Naive thymus-derived CD4-positive, alpha-beta T cell (primary cell): ENCODE results near the gene FGFR3. TPM values are rescaled to one million over a fixed set of nuclear protein-coding genes. Genes with fewer than 3 reads are reported as not detected.

Experiments
- ATAC-seq: fragments of 150-1000 bp; cut with Tn5 transposase; 2 replicates; pipeline ENCODE4 v1.10.0; 2021; ENCODE audit warnings: mild to moderate bottlenecking, moderate library complexity
- CTCF ChIA-PET: fragments of 350-600 bp; sonication (Branson Sonifier 250); formaldehyde crosslinking; loops from one replicate; lab custom pipeline; 2021; ENCODE audit warnings: antibody characterized with exemption; lab: Charles Lee
- POLR2A ChIA-PET: fragments of 350-600 bp; sonication (Branson Sonifier 250); formaldehyde crosslinking; loops from one replicate; lab custom pipeline; 2021; ENCODE audit warnings: antibody characterized with exemption, inconsistent platforms; lab: Charles Lee
- DNase-seq, 9 donors: peaks; one replicate each; pipeline versions ENCODE4 v3.0.0 to v3.0.0-alpha.2; 2020 to 2022; ENCODE audit warnings: mixed read lengths in 1 of 9
- H3K27ac ChIP-seq: one replicate; pipeline ENCODE4 v1.7.0; 2013; ENCODE audit warnings: mild to moderate bottlenecking, low read depth, low read length, moderate library complexity
- H3K27me3 ChIP-seq, 2 donors: one replicate each; pipeline ENCODE4 v1.7.0; 2013; ENCODE audit warnings: low read length in 2 of 2, mild to moderate bottlenecking in 2 of 2, moderate library complexity in 2 of 2; ENCODE audit not compliant: control insufficient read depth in 2 of 2, insufficient read depth in 2 of 2
- H3K36me3 ChIP-seq, 3 experiments: 1 replicate in 2 of 3; 2 replicates in 1 of 3; pipeline ENCODE4 v1.7.0; 2013; ENCODE audit warnings: low read length in 3 of 3, mild to moderate bottlenecking in 3 of 3, moderate library complexity in 1 of 3; ENCODE audit not compliant: insufficient read depth in 3 of 3, control insufficient read depth in 2 of 3
- H3K4me1 ChIP-seq, 2 donors: one replicate each; pipeline ENCODE4 v1.7.0; 2013; ENCODE audit warnings: low read length in 2 of 2, mild to moderate bottlenecking in 2 of 2, moderate library complexity in 1 of 2; ENCODE audit not compliant: control insufficient read depth in 2 of 2, insufficient read depth in 2 of 2
- H3K4me3 ChIP-seq: 2 replicates; pipeline ENCODE4 v1.7.0; 2013; ENCODE audit warnings: mild to moderate bottlenecking, low read length
- H3K9me3 ChIP-seq, 3 experiments: 1 replicate in 2 of 3; 2 replicates in 1 of 3; pipeline ENCODE4 v1.7.0; 2013; ENCODE audit warnings: low read length in 3 of 3; ENCODE audit not compliant: control insufficient read depth in 2 of 3
- H3K27ac Mint-ChIP-seq, 9 donors: one replicate each; pipeline ENCODE4 v1.8.0; 2020 to 2022; ENCODE audit warnings: mixed read lengths in 9 of 9, mild to moderate bottlenecking in 8 of 9, moderate library complexity in 5 of 9, inconsistent platforms in 2 of 9
- H3K27me3 Mint-ChIP-seq, 5 donors: one replicate each; pipeline ENCODE4 v1.8.0; 2021 to 2022; ENCODE audit warnings: mixed read lengths in 5 of 5, mild to moderate bottlenecking in 1 of 5
- H3K36me3 Mint-ChIP-seq, 5 donors: one replicate each; pipeline ENCODE4 v1.8.0; 2020 to 2022; ENCODE audit warnings: mixed read lengths in 5 of 5, mild to moderate bottlenecking in 3 of 5, inconsistent platforms in 1 of 5
- H3K4me1 Mint-ChIP-seq, 7 donors: one replicate each; pipeline ENCODE4 v1.8.0; 2020 to 2022; ENCODE audit warnings: mixed read lengths in 7 of 7, mild to moderate bottlenecking in 3 of 7, inconsistent platforms in 1 of 7
- H3K4me3 Mint-ChIP-seq, 10 donors: one replicate each; pipeline ENCODE4 v1.8.0; 2020 to 2022; ENCODE audit warnings: mild to moderate bottlenecking in 10 of 10, mixed read lengths in 10 of 10, moderate library complexity in 6 of 10, inconsistent platforms in 2 of 10
- H3K9me3 Mint-ChIP-seq, 11 donors: one replicate each; pipeline ENCODE4 v1.8.0; 2020 to 2022; ENCODE audit warnings: mixed read lengths in 11 of 11, mild to moderate bottlenecking in 4 of 11, inconsistent platforms in 1 of 11, moderate library complexity in 1 of 11
- intact Hi-C, 2 donors: fragments of 100-400 bp; cut with micrococcal nuclease; formaldehyde crosslinking; loops; one replicate each; pipeline ENCODE4 v1.15.1; 2023
- polyA plus RNA-seq, 2 donors: library from polyadenylated mRNA; unstranded; fragments of 300-500 nt; fragmentation: Illumina TruSeq; gene quantifications; one replicate each; pipeline ENCODE4 v1.2.3, GENCODE V29; 2021
- total RNA-seq, 6 experiments: library from RNA in 5 of 6; stranded (reverse) in 5 of 6; gene quantifications; 1 replicate in 5 of 6; 2 replicates in 1 of 6; pipeline ENCODE4 v1.2.3 and lab custom pipeline; 2021 to 2026

FGFR3 gene
- total and polyA plus RNA-seq, 7 experiments from 2014 or later, result 1.0 TPM; not detected in 6

DNA sequence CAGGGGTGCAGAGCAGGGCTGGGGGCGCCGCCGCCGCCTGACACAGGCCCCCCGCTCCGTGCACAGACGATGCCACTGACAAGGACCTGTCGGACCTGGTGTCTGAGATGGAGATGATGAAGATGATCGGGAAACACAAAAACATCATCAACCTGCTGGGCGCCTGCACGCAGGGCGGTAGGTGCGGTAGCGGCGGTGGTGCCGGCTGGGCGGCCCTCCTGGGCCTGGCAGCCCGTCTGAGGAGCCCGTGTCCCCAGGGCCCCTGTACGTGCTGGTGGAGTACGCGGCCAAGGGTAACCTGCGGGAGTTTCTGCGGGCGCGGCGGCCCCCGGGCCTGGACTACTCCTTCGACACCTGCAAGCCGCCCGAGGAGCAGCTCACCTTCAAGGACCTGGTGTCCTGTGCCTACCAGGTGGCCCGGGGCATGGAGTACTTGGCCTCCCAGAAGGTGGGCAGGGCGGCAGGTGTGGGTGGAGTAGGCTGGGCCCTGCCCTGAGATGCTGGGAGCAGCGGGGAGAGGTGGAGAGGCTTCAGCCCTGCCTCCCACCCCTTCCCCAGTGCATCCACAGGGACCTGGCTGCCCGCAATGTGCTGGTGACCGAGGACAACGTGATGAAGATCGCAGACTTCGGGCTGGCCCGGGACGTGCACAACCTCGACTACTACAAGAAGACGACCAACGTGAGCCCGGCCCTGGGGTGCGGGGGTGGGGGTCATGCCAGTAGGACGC lies 12.6 kb downstream of the FGFR3 start:
- no peaks in the 10 kb centered on the region for H3K36me3 Mint-ChIP-seq
- CTCF ChIA-PET, result no interaction called here

DNA sequence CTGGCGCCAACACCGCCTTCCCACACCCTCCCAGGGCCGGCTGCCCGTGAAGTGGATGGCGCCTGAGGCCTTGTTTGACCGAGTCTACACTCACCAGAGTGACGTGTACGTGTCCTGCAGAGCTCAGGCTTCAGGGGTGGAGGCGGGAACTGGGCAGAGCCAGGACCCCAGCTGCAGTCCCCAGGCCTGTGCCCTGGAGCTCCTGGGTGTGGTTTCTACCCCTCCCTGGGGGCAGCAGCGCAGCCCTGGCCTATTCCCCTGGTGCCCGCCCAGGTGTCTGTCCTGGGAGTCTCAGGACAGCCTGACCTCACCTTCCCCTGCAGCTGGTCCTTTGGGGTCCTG lies 13.1 kb downstream of the FGFR3 start:
- ChIA-PET CTCF (no interaction called here), POLR2A (no interaction called here)
- intact Hi-C loops, result no loop called here
- no peak for DNase-seq
- no peak overlapping the region for H3K27ac Mint-ChIP-seq
- Histone ChIP-seq H3K9me3 (no peaks in the 10 kb centered on the region), H3K27ac (no peak overlapping the region), H3K4me1 (no peaks in the 10 kb centered on the region), H3K4me3 (no peak overlapping the region), H3K27me3 (no peaks in the 10 kb centered on the region), H3K36me3 (no peaks in the 10 kb centered on the region)
- H3K4me1 Mint-ChIP-seq, result peaks cover 0 to 2% (median 0%) of the 10 kb centered on the region in 7 donors
- H3K36me3 Mint-ChIP-seq, result no peaks in the 10 kb centered on the region
- no peak for ATAC-seq
- no peaks in the 10 kb centered on the region for H3K27me3 Mint-ChIP-seq
- no peaks in the 10 kb centered on the region for H3K9me3 Mint-ChIP-seq
- H3K4me3 Mint-ChIP-seq, result no peak overlapping the region

More for the DNA sequence above, 12.6 kb downstream of the FGFR3 start:
- H3K27me3 ChIP-seq, result no peaks in the 10 kb centered on the region
- no peaks in the 10 kb centered on the region for H3K9me3 Mint-ChIP-seq
- H3K36me3 ChIP-seq, result no peaks in the 10 kb centered on the region
- POLR2A ChIA-PET, result no interaction called here
- H3K4me3 ChIP-seq, result no peak overlapping the region
- DNase-seq (no peak), ATAC-seq (no peak)
- H3K27me3 Mint-ChIP-seq, result no peaks in the 10 kb centered on the region
- intact Hi-C loops, result no loop called here
- no peaks in the 10 kb centered on the region for H3K4me1 ChIP-seq
- peaks cover 0 to 2% (median 0%) of the 10 kb centered on the region in 7 donors for H3K4me1 Mint-ChIP-seq
- no peak overlapping the region for H3K27ac ChIP-seq
- H3K4me3 Mint-ChIP-seq, result no peak overlapping the region
- H3K27ac Mint-ChIP-seq, result no peak overlapping the region
- no peaks in the 10 kb centered on the region for H3K9me3 ChIP-seq

DNA sequence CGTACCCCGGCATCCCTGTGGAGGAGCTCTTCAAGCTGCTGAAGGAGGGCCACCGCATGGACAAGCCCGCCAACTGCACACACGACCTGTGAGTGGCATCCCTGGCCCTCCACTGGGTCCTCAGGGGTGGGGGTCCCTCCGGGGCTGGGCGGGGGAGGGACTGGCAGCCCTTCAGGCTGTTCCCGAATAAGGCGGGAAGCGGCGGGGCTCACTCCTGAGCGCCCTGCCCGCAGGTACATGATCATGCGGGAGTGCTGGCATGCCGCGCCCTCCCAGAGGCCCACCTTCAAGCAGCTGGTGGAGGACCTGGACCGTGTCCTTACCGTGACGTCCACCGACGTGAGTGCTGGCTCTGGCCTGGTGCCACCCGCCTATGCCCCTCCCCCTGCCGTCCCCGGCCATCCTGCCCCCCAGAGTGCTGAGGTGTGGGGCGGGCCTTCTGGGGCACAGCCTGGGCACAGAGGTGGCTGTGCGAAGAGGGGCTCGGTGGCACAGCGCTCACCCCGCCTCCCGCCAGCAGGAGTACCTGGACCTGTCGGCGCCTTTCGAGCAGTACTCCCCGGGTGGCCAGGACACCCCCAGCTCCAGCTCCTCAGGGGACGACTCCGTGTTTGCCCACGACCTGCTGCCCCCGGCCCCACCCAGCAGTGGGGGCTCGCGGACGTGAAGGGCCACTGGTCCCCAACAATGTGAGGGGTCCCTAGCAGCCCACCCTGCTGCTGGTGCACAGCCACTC lies 13.7 kb downstream of the FGFR3 start:
- Histone ChIP-seq H3K36me3 (no peaks in the 10 kb centered on the region), H3K9me3 (no peaks in the 10 kb centered on the region), H3K27me3 (no peaks in the 10 kb centered on the region), H3K4me1 (no peaks in the 10 kb centered on the region), H3K4me3 (no peak overlapping the region), H3K27ac (no peak overlapping the region)
- Mint-ChIP-seq H3K27ac (no peak overlapping the region), H3K36me3 (no peaks in the 10 kb centered on the region), H3K27me3 (no peaks in the 10 kb centered on the region), H3K9me3 (no peaks in the 10 kb centered on the region), H3K4me3 (no peak overlapping the region), H3K4me1 (peaks cover 0 to 2% (median 0%) of the 10 kb centered on the region in 7 donors)
- POLR2A ChIA-PET, result no interaction called here
- no peak for ATAC-seq
- intact Hi-C loops, result no loop called here
- CTCF ChIA-PET, result interaction anchor here (2.9 kb wide), 1 partner anchor 93 kb away, joined by 11 read pairs; no protein-coding TSS in a partner anchor
- no peak for DNase-seq

GRCh38 chr4:1807332-1807777 lies 14.3 kb downstream of the FGFR3 start:
- H3K9me3 ChIP-seq, result no peaks in the 10 kb centered on the region
- POLR2A ChIA-PET, result no interaction called here
- intact Hi-C loops, result no loop called here
- no peaks in the 10 kb centered on the region for H3K9me3 Mint-ChIP-seq
- H3K4me3 Mint-ChIP-seq, result no peak overlapping the region
- CTCF ChIA-PET, result interaction anchor here (2.9 kb wide), 1 partner anchor 93 kb away, joined by 11 read pairs; no protein-coding TSS in a partner anchor
- no peaks in the 10 kb centered on the region for H3K4me1 ChIP-seq
- H3K36me3 Mint-ChIP-seq, result peaks cover 0 to 2% (median 0%) of the 10 kb centered on the region in 5 donors
- H3K4me1 Mint-ChIP-seq, result peaks cover 0 to 2% (median 0%) of the 10 kb centered on the region in 7 donors
- DNase-seq, result no peak
- no peak overlapping the region for H3K4me3 ChIP-seq
- H3K27me3 Mint-ChIP-seq, result no peaks in the 10 kb centered on the region
- H3K27ac ChIP-seq, result no peak overlapping the region
- no peaks in the 10 kb centered on the region for H3K27me3 ChIP-seq
- H3K36me3 ChIP-seq, result peaks cover 0 to under 1% (median 0%) of the 10 kb centered on the region in 3 experiments
- ATAC-seq, result no peak
- no peak overlapping the region for H3K27ac Mint-ChIP-seq

DNA sequence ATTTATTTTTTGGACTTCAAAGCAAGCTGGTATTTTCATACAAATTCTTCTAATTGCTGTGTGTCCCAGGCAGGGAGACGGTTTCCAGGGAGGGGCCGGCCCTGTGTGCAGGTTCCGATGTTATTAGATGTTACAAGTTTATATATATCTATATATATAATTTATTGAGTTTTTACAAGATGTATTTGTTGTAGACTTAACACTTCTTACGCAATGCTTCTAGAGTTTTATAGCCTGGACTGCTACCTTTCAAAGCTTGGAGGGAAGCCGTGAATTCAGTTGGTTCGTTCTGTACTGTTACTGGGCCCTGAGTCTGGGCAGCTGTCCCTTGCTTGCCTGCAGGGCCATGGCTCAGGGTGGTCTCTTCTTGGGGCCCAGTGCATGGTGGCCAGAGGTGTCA lies 15.3 kb downstream of the FGFR3 start:
- Histone ChIP-seq H3K36me3 (peaks cover 0 to 7% (median 0%) of the 10 kb centered on the region in 3 experiments), H3K4me1 (no peaks in the 10 kb centered on the region), H3K27ac (no peak overlapping the region), H3K4me3 (no peak overlapping the region), H3K9me3 (no peaks in the 10 kb centered on the region), H3K27me3 (no peaks in the 10 kb centered on the region)
- H3K4me1 Mint-ChIP-seq, result peaks cover 0 to 2% (median 0%) of the 10 kb centered on the region in 7 donors
- H3K9me3 Mint-ChIP-seq, result no peaks in the 10 kb centered on the region
- no peak for DNase-seq
- peaks cover 0 to 5% (median 0%) of the 10 kb centered on the region in 5 donors for H3K36me3 Mint-ChIP-seq
- H3K4me3 Mint-ChIP-seq, result no peak overlapping the region
- no peak overlapping the region for H3K27ac Mint-ChIP-seq
- H3K27me3 Mint-ChIP-seq, result no peaks in the 10 kb centered on the region
- ChIA-PET CTCF (interaction anchor here (0.7 to 3.6 kb wide), 4 partner anchors 31 to 115 kb away, joined by 3 to 11 read pairs (median 7); no protein-coding TSS in a partner anchor), POLR2A (no interaction called here)
- no peak for ATAC-seq
- intact Hi-C loops, result no loop called here

- Histone ChIP-seq H3K4me1 (no peaks in the 10 kb centered on the region), H3K4me3 (no peak overlapping the region), H3K9me3 (no peaks in the 10 kb centered on the region), H3K36me3 (peaks cover 0 to 14% (median 0%) of the 10 kb centered on the region in 3 experiments), H3K27me3 (no peaks in the 10 kb centered on the region), H3K27ac (no peak overlapping the region)
- ChIA-PET POLR2A (no interaction called here), CTCF (interaction anchor here (1.5 to 3.6 kb wide), 3 partner anchors 64 to 115 kb away, joined by 5 to 11 read pairs (median 9); no protein-coding TSS in a partner anchor)
- Mint-ChIP-seq H3K36me3 (peaks cover 0 to 11% (median 1%) of the 10 kb centered on the region in 5 donors), H3K9me3 (no peaks in the 10 kb centered on the region), H3K27ac (no peak overlapping the region), H3K4me1 (peaks cover 0 to 2% (median 0%) of the 10 kb centered on the region in 7 donors), H3K27me3 (no peaks in the 10 kb centered on the region), H3K4me3 (no peak overlapping the region)
- DNase-seq (no peak), ATAC-seq (no peak)
- intact Hi-C loops, result no loop called here
Observed at GRCh38 chr4:1808851-1809753, 16.0 kb downstream of the FGFR3 start.
